Measurements from ENCODE around the gene VCL. TPM values are rescaled to one million over a fixed set of nuclear protein-coding genes. Genes with fewer than 3 reads are reported as not detected.

Gene VCL
- total RNA-seq, 6 donors from 2014 or later = 76.5 to 214 (median 133) TPM

GRCh38 chr10:74079028-74079935 is 81.4 kb downstream of the VCL start:
- H3K4me1 ChIP-seq = peaks cover 0 to 33% (median 9%) of the 10 kb centered on the region in 4 donors
- TF ChIP-seq EP300 (IDR thresholded peaks at IDR 0.05) (no peak), POLR2A (IDR thresholded peaks at IDR 0.05) (no peak), CTCF (IDR thresholded peaks at IDR 0.05) (no peak), POLR2AphosphoS5 (IDR thresholded peaks at IDR 0.05) (no peak)
- H3K4me3 ChIP-seq = no peak overlapping the region
- no peaks in the 10 kb centered on the region for H3K27me3 ChIP-seq
- no peaks in the 10 kb centered on the region for H3K9me3 ChIP-seq
- no peak for DNase-seq
- 64 to 73% methylated on average over 4 of the region's 4 CpGs for WGBS, 2 donors
- no peak for ATAC-seq (ENCODE audit: low FRiP score in 2 of 2)
- H3K27ac ChIP-seq = peak overlapping the region in 1 of 4 donors; percentile 20
- peaks cover 3 to 57% (median 15%) of the 10 kb centered on the region in 4 donors for H3K36me3 ChIP-seq

DNA sequence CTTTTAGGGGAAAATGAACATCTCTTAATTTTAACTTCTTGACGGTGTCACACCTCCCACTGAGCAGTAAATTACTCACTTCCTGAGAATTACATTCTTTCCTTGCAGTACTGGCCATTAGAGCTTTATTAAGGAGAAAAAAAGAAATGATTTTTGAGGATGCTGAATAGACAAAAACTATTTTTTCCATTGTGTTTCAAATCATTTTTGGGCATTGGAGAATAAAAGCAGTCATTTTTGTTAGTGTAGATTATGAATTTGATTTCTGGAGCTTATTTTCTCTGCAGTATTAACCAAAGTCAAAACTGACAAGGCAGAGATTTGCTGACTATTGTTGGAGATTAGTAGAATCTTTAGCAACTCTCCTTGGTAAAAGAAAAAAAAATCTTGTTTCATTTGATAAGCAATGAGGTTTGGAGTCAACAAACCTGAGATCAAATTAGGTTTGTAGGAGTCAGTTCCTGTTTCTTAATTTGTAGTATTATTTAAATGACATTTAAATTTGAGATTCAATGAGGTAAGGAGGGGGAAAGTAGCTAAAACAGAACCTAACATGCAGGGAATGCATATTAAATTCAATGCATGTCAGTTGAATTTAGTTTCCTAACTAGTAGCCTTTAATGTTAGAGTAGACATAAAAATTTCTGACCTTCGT is 82.1 kb downstream of the VCL start:
- ATAC-seq (ENCODE audit: low FRiP score in 2 of 2) (no peak), DNase-seq (no peak)
- Histone ChIP-seq H3K27ac (peak overlapping the region in 1 of 4 donors; percentile 20), H3K4me1 (peaks cover 0 to 33% (median 9%) of the 10 kb centered on the region in 4 donors), H3K27me3 (no peaks in the 10 kb centered on the region), H3K4me3 (no peak overlapping the region), H3K36me3 (peaks cover 0 to 57% (median 18%) of the 10 kb centered on the region in 4 donors), H3K9me3 (no peaks in the 10 kb centered on the region)
- TF ChIP-seq EP300 (IDR thresholded peaks at IDR 0.05) = no peak
- no peak for TF ChIP-seq CTCF (IDR thresholded peaks at IDR 0.05)
- TF ChIP-seq POLR2A (IDR thresholded peaks at IDR 0.05) = no peak
- TF ChIP-seq POLR2AphosphoS5 (IDR thresholded peaks at IDR 0.05) = no peak
- WGBS, 2 donors = 61 to 62% methylated on average over 2 of the region's 2 CpGs

DNA sequence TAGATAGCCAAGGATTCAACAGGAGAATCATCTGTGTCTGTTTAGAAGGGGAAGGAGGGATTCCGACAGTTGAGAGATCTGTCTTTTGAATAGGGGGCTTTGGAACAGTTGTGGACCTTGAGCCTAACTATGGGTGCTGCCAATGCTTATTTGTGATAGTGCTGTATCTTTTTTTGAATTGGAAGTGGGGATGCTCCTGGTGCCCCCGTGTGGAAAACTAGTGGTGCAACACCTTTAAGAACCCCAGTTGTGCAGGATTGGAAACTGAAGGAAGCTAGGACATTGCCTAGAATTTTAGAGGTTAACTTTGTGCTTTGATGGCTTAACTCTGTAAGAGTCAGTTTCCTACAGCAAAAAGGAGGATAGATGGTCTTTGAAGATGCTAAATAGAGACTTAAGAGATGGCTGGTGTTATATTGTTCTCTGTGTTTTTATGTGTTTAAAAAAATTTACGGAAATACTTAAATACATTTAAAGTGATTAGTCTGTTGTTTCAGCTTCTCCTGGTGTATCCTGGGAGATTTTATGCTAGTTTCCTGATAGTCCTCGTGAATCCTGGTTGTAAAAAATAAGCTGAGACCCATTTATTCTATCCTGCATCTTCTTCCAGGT is 83.4 kb downstream of the VCL start:
- no peak for TF ChIP-seq POLR2AphosphoS5 (IDR thresholded peaks at IDR 0.05)
- TF ChIP-seq CTCF (IDR thresholded peaks at IDR 0.05) = peak; percentile 43 to 64 (median 57)
- no peaks in the 10 kb centered on the region for H3K27me3 ChIP-seq
- DNase-seq = peak in 1 of 2 donors; percentile 41
- no peaks in the 10 kb centered on the region for H3K9me3 ChIP-seq
- no peak overlapping the region for H3K4me3 ChIP-seq
- H3K27ac ChIP-seq = no peak overlapping the region
- peaks cover 0 to 33% (median 10%) of the 10 kb centered on the region in 4 donors for H3K4me1 ChIP-seq
- peaks cover 0 to 57% (median 17%) of the 10 kb centered on the region in 4 donors for H3K36me3 ChIP-seq
- peak; percentile 55 to 87 for ATAC-seq (ENCODE audit: low FRiP score in 2 of 2)
- WGBS, 2 donors = 54% methylated on average over 4 of the region's 4 CpGs

- WGBS, 2 donors = 52 to 67% methylated on average over 5 of the region's 5 CpGs
- Histone ChIP-seq H3K4me3 (no peak overlapping the region), H3K9me3 (no peaks in the 10 kb centered on the region), H3K36me3 (peaks cover 0 to 57% (median 16%) of the 10 kb centered on the region in 4 donors), H3K27me3 (no peaks in the 10 kb centered on the region), H3K4me1 (peaks cover 0 to 33% (median 10%) of the 10 kb centered on the region in 4 donors), H3K27ac (no peak overlapping the region)
- DNase-seq (no peak), ATAC-seq (ENCODE audit: low FRiP score in 2 of 2) (no peak)
- no peak for TF ChIP-seq CTCF (IDR thresholded peaks at IDR 0.05)
- peak in 1 of 4 donors; percentile 8 for TF ChIP-seq EP300 (IDR thresholded peaks at IDR 0.05)
These were observed 84.2 kb downstream of the VCL start for GRCh38 chr10:74081941-74082718.

Data from upper lobe of left lung (tissue), 6 donors.